Upper lobe of left lung (tissue), 6 donors: ENCODE results near the gene RMND5A. TPM values are rescaled to one million over a fixed set of nuclear protein-coding genes. Genes with fewer than 3 reads are reported as not detected.

Experiments used
- ATAC-seq, 2 donors: fragments of 200-7000 bp; cut with Tn5 transposase; one replicate each; pipeline ENCODE4 v1.9.1; 2022; ENCODE audit warnings: mild to moderate bottlenecking in 2 of 2, moderate library complexity in 2 of 2; ENCODE audit not compliant: low FRiP score in 2 of 2
- DNase-seq, 2 donors: peaks; one replicate each; pipeline ENCODE4 v3.0.0-alpha.2; 2019 to 2020
- H3K27ac ChIP-seq, 4 donors: fragments of 200-600 bp; sonication (generic); one replicate each; pipeline ENCODE4 v1.5.1; 2016 to 2019
- H3K27me3 ChIP-seq, 4 donors: fragments of 200-600 bp; sonication (generic); one replicate each; pipeline ENCODE4 v1.5.1; 2017 to 2019
- H3K36me3 ChIP-seq, 4 donors: fragments of 200-600 bp; sonication (generic); one replicate each; pipeline ENCODE4 v1.5.1; 2016 to 2019
- H3K4me1 ChIP-seq, 4 donors: fragments of 200-600 bp; sonication (generic); one replicate each; pipeline ENCODE4 v1.5.1; 2018 to 2019
- H3K4me3 ChIP-seq, 4 donors: fragments of 200-600 bp; sonication (generic); one replicate each; pipeline ENCODE4 v1.5.1; 2017 to 2019; ENCODE audit warnings: mild to moderate bottlenecking in 2 of 4, moderate library complexity in 1 of 4
- H3K9me3 ChIP-seq, 4 donors: fragments of 200-600 bp; sonication (generic); one replicate each; pipeline ENCODE4 v1.5.1; 2018 to 2019
- EP300 ChIP-seq, 4 donors: sonication (generic); formaldehyde crosslinking; IDR thresholded peaks; one replicate each; pipeline ENCODE4 v1.5.1; 2017; ENCODE audit warnings: antibody characterized with exemption in 4 of 4, control low read depth in 2 of 4
- POLR2A ChIP-seq, 4 donors: fragments of 450-650 bp; IDR thresholded peaks; one replicate each; pipeline ENCODE4 v1.5.1; 2016 to 2017; ENCODE audit warnings: antibody characterized with exemption in 4 of 4, mild to moderate bottlenecking in 2 of 4
- POLR2AphosphoS5 ChIP-seq, 2 donors: sonication (generic); formaldehyde crosslinking; IDR thresholded peaks; one replicate each; pipeline ENCODE4 v1.5.1; 2017; ENCODE audit warnings: antibody characterized with exemption in 2 of 2
- WGBS, 2 donors: methylation state at CpG; one replicate each; pipeline ENCODE4 v1.1.5; 2017 to 2018; 5-methylcytosine and 5-hydroxymethylcytosine counted together
- total RNA-seq, 6 donors: library from RNA; depleted of rRNA in 4 of 6; stranded (reverse); fragments of >200 nt in 4 of 6; gene quantifications; one replicate each; pipeline versions ENCODE4 v1.1.0 to v1.2.1, GENCODE V29; 2016 to 2021
- TF ChIP-seq, protein P1 (sequence below), 6 experiments: fragments of 450-650 bp in 4 of 6; fragments of 200-600 bp in 2 of 6; sonication (generic) in 2 of 6; IDR thresholded peaks; one replicate each; pipeline ENCODE4 v1.5.1; 2016 to 2019; ENCODE audit warnings: antibody characterized with exemption in 6 of 6
- donor health status: DM: no; HTN: no; CAD: no; lungs with moderate emphysema.
- donor health status: DM: no; HTN: yes; CAD: no; lungs with severe emphysema.

RMND5A gene
- total RNA-seq, 6 donors from 2014 or later, result 19.9 to 55.3 (median 26.5) TPM

DNA sequence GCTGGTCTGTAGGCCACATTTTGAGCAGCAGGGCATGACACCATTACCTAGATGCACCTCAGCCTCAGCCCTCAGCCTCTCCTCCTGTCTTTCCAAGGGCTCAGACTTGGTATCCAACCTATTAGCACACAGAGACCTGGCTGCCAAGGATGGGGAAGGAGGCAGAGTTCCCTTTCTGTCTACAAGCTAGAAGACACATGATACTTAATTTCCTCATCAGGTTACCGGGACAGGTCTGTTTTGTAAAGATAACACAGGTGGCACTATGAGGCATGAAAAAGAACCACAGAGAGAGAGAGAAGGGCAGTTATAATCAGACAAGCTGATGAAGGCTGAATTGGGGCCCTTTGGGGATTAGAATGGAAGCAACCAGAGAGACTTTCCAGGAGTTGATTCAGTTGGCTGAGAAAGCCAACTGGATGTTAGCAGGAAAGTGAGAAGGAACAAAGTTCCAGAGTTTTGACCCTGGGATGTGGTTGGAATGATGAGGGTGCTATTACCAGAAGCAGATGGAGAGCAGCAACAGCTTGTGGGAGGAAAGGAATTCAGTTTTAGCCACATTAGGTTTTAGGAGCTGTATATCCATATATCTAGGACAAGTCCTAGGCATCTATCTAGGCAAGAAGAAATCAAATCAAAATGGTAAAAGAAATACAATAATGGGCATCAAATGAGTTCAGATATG is 46.0 kb upstream of the RMND5A start:
- TF ChIP-seq POLR2A (IDR thresholded peaks at IDR 0.05) (no peak), POLR2AphosphoS5 (IDR thresholded peaks at IDR 0.05) (no peak), EP300 (IDR thresholded peaks at IDR 0.05) (no peak)
- TF ChIP-seq, protein P1, sequence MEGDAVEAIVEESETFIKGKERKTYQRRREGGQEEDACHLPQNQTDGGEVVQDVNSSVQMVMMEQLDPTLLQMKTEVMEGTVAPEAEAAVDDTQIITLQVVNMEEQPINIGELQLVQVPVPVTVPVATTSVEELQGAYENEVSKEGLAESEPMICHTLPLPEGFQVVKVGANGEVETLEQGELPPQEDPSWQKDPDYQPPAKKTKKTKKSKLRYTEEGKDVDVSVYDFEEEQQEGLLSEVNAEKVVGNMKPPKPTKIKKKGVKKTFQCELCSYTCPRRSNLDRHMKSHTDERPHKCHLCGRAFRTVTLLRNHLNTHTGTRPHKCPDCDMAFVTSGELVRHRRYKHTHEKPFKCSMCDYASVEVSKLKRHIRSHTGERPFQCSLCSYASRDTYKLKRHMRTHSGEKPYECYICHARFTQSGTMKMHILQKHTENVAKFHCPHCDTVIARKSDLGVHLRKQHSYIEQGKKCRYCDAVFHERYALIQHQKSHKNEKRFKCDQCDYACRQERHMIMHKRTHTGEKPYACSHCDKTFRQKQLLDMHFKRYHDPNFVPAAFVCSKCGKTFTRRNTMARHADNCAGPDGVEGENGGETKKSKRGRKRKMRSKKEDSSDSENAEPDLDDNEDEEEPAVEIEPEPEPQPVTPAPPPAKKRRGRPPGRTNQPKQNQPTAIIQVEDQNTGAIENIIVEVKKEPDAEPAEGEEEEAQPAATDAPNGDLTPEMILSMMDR (IDR thresholded peaks at IDR 0.05), result no peak
- 94 to 95% methylated on average over 1 of the region's 1 CpG for WGBS, 2 donors
- no peak for ATAC-seq
- Histone ChIP-seq H3K4me3 (no peak overlapping the region), H3K27ac (no peak overlapping the region), H3K9me3 (no peaks in the 10 kb centered on the region), H3K27me3 (no peaks in the 10 kb centered on the region), H3K36me3 (no peaks in the 10 kb centered on the region), H3K4me1 (peaks cover 5 to 13% (median 9%) of the 10 kb centered on the region in 4 donors)
- DNase-seq, result no peak

- Histone ChIP-seq H3K9me3 (no peaks in the 10 kb centered on the region), H3K27ac (no peak overlapping the region), H3K36me3 (no peaks in the 10 kb centered on the region), H3K27me3 (no peaks in the 10 kb centered on the region), H3K4me3 (no peak overlapping the region), H3K4me1 (peaks cover 5 to 13% (median 9%) of the 10 kb centered on the region in 4 donors)
- ATAC-seq (no peak), DNase-seq (no peak)
- 93 to 96% methylated on average over 2 of the region's 2 CpGs for WGBS, 2 donors
- TF ChIP-seq, protein P1 (IDR thresholded peaks at IDR 0.05), result no peak
- TF ChIP-seq POLR2AphosphoS5 (IDR thresholded peaks at IDR 0.05), result no peak
- no peak for TF ChIP-seq POLR2A (IDR thresholded peaks at IDR 0.05)
- no peak for TF ChIP-seq EP300 (IDR thresholded peaks at IDR 0.05)
Observed at GRCh38 chr2:86675104-86675503, 45.0 kb upstream of the RMND5A start.

GRCh38 chr2:86675511-86676015 is 44.5 kb upstream of the RMND5A start:
- DNase-seq (no peak), ATAC-seq (no peak)

GRCh38 chr2:86677816-86678215 is 42.3 kb upstream of the RMND5A start:
- Histone ChIP-seq H3K4me1 (no peaks in the 10 kb centered on the region), H3K27me3 (no peaks in the 10 kb centered on the region), H3K27ac (no peak overlapping the region), H3K9me3 (no peaks in the 10 kb centered on the region), H3K36me3 (no peaks in the 10 kb centered on the region), H3K4me3 (no peak overlapping the region)
- ATAC-seq (no peak), DNase-seq (no peak)
- TF ChIP-seq EP300 (IDR thresholded peaks at IDR 0.05) (no peak), POLR2AphosphoS5 (IDR thresholded peaks at IDR 0.05) (no peak), POLR2A (IDR thresholded peaks at IDR 0.05) (no peak)
- TF ChIP-seq, protein P1 (IDR thresholded peaks at IDR 0.05), result no peak

More at GRCh38 chr2:86675511-86676015, 44.5 kb upstream of the RMND5A start:
- Histone ChIP-seq H3K4me3 (no peak overlapping the region), H3K4me1 (peaks cover 5 to 13% (median 9%) of the 10 kb centered on the region in 4 donors), H3K36me3 (no peaks in the 10 kb centered on the region), H3K27ac (no peak overlapping the region), H3K27me3 (no peaks in the 10 kb centered on the region), H3K9me3 (no peaks in the 10 kb centered on the region)
- WGBS, 2 donors, result 70 to 78% methylated on average over 3 of the region's 3 CpGs
- TF ChIP-seq, protein P1 (IDR thresholded peaks at IDR 0.05), result no peak
- TF ChIP-seq POLR2AphosphoS5 (IDR thresholded peaks at IDR 0.05) (no peak), EP300 (IDR thresholded peaks at IDR 0.05) (no peak), POLR2A (IDR thresholded peaks at IDR 0.05) (no peak)

DNA sequence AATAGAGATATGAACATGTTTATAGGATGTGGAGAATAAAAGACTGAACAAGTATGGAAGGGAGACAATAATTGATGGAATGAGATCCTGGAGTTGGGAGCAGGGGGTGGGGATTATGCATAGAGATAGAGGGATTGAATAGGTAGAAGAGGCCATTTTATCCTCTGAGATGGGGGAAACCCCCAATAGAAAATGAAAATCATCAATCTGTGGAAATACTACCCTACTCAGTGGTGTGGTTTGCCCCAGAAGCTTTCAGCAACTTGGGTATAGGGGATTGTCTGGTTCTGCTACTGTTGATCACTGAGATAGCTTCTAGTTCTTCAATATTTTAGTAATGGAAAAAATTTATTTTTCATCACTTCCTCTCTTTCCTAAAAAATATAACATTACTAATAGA is 41.1 kb upstream of the RMND5A start:
- ATAC-seq (no peak), DNase-seq (no peak)
- H3K4me3 ChIP-seq, result no peak overlapping the region
- TF ChIP-seq POLR2A (IDR thresholded peaks at IDR 0.05), result no peak
- TF ChIP-seq POLR2AphosphoS5 (IDR thresholded peaks at IDR 0.05), result no peak
- TF ChIP-seq, protein P1 (IDR thresholded peaks at IDR 0.05), result no peak
- no peak for TF ChIP-seq EP300 (IDR thresholded peaks at IDR 0.05)
- H3K27me3 ChIP-seq, result no peaks in the 10 kb centered on the region
- no peak overlapping the region for H3K27ac ChIP-seq
- no peaks in the 10 kb centered on the region for H3K36me3 ChIP-seq
- no peaks in the 10 kb centered on the region for H3K9me3 ChIP-seq
- no peaks in the 10 kb centered on the region for H3K4me1 ChIP-seq
